HG03139 (cell line): ENCODE measurements around the gene SEPTIN5.

ENCODE experiments used
- ATAC-seq: cut with Tn5 transposase; IDR thresholded peaks from one replicate; pipeline ENCODE4 v1.9.1; 2021; ENCODE audit not compliant: unreplicated experiment

The SEPTIN5 gene

GRCh38 chr22:19731361-19732135, 17.2 kb downstream of the SEPTIN5 start:
- no peak for ATAC-seq

- no peak for ATAC-seq
Measured at GRCh38 chr22:19732403-19733113, 18.3 kb downstream of the SEPTIN5 start.

- ATAC-seq, result no peak
Measured at GRCh38 chr22:19733755-19734154, 19.5 kb downstream of the SEPTIN5 start.

GRCh38 chr22:19734163-19734562, 19.9 kb downstream of the SEPTIN5 start:
- no peak for ATAC-seq

DNA sequence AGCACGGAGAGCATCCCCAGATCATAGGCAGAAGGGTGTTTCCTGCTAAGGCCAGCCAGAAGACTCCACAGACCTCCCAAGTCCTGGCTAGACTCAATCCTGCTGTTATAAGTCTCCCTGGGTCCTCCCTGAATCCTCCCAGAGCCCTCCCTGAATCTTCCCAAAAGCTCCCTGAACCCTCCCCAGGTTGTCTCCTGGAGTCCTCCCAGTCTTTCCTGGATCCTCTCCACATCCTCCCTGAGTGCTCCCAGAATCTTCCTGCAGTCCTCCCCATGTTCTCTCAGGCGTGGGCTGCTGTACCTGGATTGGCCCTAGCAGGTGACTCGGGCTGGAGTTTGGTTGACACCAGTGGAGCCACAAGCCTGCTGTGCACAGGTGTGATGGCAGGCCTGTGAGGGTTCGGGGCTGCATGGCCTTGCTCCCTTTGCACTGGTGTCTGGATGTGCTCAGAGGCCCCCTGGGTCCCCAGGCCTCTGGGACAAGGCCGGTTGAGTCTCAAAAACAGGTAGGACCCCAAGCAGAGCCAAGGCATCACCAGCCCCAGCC, 20.6 kb downstream of the SEPTIN5 start:
- no peak for ATAC-seq

DNA sequence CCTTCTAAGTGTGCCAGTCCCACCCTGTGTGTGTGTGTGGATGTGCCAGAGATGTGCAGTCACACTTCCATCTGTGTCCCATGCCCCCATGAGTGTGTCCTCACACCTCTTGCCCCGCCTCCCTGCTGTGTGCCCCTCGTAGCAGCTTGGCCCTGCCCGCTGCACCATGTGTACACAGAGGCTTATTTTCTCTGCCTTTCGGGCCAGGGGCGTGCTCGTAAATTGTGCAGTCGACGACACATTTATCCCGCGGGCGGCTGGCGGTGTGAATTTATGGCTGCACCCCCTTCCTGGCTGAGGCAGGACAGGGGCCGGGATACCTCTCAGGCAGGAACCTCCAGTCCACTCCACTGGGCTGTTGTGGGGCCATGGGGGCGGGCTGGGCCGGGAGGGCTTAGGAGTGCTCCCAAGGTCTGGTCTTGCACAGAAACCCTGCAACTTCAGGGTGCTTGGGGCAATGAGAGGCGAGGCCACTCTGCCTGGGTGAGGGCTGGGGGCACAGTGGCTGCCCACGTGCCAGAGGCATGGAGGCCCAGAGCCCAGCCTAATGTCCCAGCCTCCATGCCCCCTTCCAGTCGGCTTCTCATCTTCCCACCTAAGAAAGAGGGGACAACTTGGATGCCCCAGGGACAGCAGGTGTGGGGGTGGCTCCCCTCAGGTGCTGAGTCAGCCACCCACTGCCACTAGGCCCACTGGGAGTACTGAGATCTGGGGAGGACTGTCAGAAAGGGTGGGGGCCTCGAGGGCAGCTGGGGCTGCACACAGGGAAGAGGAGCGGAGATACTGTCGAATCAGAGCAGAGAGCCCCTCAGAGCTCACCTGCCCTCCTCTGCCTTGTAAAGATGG, 21.6 kb downstream of the SEPTIN5 start:
- no peak for ATAC-seq

DNA sequence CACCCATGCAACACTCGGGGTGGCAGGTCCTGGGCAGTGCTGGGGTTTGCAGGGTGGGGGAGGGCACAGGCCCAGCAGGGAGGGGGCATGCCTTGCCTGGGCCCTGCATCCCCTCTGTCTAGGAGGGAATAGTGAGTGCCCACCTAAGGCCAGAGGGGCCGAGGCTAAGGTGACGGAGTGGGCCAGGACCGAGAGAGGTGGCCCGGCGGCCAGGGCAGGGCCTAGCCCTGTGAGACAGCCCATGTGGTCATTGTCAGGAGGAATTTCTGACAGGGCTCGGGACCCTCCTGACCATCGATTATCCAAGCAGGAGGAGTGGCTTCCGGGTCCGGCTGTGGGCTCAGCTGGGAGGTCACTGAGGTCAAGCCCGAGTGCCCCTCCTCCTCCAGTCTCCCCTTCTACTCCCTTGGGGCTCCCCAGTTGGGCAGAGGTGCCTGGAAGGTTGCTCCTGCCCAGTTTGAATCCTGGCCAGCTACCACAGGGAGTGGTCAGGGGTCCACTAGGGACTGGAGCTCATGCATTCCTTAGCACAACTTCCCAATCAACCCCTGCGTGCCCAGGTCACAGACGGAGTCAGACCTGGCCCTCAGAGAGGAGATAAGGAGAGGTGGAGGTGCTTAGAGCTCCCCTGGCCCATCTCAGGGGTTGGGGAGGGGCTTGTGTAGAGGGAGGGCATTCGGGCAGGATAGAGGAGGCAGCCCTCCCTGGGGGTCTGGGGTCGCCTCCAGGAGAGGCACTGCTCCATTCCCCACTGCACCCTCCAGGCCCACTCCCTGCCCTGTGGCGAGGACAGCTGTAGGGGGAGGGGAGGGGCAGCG, 23.8 kb downstream of the SEPTIN5 start:
- ATAC-seq, result no peak

DNA sequence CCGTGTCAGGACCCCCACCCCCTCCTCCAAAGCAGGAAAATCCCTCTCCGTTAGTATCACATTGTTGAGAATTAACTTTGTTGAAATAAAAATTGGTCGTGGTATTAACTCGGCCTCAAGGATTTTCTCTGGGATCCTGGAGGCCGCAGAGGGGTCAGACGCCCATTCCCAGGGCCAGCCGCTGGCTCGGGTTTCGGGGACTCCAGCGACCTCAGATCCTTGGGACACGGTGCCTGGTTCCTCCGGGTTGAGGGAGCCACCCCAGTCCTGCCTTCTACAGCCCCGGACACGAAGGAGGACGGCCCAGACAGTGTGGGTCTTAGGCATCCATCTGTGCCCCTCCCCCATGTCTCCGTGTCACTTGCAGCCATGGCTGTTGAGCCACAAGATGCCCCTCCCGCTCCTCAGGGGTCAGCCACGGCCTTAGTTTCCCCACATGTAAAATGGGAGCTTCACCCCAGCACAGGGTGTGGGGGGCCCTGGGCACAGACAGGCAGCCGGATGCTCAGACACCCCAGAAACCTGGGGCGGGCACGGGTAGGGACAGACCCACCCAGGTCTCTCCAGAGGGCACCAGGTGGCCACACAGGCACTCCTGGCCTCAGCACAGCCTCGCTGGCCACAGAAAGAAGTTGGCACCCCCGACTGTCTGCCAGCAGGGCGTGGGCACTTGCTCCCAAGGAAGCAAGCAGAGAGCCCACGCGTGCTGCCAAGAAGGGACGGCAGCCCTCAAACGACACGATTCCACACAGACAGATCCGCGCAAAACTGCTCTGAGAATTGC, 24.6 kb downstream of the SEPTIN5 start:
- ATAC-seq, result no peak

- no peak for ATAC-seq
Measured at GRCh38 chr22:19739448-19739895, 25.2 kb downstream of the SEPTIN5 start.

DNA sequence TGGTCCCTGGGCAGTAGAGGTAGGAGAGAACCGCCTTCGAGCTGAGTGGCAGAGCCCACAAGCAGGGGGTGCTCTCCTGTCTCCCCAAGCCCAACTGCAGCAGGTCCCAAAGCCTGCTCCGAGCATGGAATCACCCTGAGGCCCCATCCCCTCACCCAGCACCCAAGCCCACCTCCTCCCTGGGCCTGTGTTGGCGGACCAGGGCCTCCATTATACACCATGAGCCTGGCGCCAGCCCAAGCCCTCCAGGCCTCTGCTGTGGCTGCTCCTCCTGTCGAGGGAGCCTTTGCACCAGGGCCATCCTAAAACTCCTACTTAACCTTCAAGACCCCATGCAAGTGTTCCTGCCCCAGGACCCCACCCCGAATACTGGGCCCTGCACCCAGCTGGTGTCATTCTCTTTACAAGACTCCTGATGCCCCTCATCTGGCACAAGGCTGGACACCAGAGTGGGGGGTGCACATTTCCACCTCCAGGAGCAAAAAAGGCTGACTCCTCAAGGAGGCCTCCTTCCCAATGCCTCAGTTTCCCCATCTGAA, 25.7 kb downstream of the SEPTIN5 start:
- ATAC-seq, result no peak

DNA sequence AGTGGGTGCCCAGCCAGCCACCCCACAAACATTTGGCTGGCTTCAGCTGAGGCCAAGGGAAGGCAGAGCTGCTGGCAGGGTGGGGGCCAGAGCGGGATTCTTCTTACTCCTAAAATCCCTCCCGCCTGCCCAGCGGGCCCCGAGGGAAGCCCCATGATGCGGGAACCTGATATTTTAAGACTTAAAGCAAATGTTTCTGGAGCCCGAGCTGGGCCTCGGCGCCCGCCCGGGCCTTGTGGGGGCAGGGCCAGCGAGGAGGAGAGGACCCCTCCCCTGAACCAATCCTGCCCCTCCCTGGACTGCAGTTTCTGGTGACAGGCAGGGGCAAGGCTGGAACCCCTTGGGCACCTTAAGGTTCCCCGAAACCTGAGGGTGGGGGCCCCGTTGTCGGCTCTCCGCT, 26.3 kb downstream of the SEPTIN5 start:
- ATAC-seq, result no peak

DNA sequence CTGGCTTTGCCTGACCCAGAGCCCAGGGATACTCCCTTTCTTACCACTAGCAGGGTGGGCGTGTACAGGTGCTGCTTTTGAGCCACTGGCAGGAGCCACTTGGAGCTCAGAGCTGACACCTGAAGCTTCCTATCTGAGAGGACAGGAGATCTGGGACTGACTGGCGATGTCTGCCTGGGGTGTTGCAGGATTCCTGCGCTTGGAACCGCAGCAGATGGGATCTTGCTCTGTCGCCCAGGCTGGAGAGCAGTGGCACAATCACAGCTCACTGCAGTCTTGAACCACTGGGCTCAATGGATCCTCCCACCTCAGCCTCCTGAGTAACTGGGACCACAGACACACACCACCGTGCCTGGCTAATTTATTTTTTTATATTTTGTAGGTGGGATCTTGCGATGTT, 26.8 kb downstream of the SEPTIN5 start:
- no peak for ATAC-seq

DNA sequence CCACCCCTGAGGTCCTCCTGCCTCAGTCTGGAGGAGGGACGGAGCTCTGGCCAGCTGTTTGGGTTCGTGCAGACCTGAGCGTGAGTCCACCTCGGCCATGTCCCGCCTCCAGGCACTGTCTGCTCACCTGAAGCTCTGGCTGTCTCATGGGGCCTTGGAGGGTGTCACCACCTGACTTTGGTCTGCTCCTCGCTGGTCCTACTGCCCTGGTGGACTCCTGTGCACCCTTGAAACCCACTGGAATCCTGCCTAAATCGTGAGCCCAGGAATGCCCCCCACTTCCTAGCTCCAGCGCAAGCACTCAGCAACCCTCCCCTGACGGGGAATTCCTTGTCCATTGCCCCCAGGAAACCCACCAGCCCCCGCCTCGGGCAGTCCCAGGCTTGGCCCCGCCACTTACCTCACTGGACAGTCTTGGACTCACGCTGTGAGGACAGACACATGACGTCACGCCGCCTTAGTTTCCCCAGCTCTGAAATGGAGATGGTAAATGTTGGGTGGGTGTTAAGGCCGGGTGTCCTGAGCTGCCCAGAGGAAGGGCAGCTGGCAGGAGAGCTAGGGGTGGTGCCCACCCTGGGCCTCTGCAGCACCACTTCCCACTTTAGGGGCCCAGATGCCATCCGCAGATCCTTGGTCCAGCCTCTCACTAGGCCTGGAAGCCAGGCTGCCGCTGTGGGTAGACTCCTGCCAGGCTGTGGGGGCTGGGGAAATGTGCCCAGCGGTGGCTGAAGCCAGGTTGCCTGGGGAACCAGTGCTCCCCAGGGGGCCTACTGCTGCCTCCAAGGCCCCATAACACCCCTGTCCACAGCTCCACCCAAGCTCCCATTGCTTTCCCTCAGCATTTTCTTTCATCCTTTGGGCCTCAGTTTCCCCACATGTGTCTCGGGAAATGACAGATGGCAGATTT, 28.1 kb downstream of the SEPTIN5 start:
- ATAC-seq, result no peak

DNA sequence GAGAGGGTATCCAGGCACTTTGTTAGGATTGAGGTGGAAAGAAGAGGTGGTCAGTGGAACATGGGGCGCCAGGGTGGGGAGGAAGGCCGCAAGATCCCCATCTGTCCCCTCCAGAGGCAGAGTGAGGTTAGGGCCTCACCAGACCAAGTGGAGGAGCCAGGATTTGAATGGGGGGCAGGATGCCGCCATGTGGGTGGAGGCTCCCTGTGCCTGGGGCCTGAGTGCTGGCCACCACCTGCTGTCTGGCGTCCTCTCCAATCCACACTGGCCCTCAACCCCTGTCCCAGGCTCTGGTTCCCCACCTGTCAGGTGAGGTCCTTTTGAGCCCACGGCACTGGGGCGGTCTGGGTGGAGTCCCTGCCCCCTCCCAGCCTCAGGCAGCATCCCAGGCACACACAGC, 28.8 kb downstream of the SEPTIN5 start:
- ATAC-seq, result no peak

DNA sequence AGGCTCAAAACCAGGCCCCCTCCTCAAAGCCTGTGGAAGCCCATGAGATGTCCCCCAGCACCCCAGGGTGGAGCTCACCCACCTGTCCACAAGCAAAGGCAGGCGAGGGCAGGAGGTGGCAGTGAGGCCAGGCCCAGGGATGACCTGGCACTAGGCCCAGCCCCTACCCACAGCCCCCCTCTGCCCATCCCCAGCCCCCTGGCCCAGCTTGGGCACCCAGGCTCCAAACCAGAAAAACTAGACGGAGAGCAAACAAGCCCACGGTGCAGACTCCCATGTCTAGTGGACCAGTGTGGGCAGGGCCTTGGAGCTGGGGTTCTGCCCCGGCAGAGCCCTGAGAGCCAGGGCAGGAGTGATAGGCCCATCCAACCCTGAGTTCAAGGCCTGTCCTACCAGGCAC, 29.3 kb downstream of the SEPTIN5 start:
- ATAC-seq, result no peak

- no peak for ATAC-seq
Measured at GRCh38 chr22:19744350-19745006, 30.2 kb downstream of the SEPTIN5 start.

GRCh38 chr22:19745155-19746101, 31.1 kb downstream of the SEPTIN5 start:
- no peak for ATAC-seq
